Measurements from ENCODE around the gene PKP4. TPM values are rescaled to one million over a fixed set of nuclear protein-coding genes. Genes with fewer than 3 reads are reported as not detected.
A peak's percentile ranks its signal among the peaks of the same experiment; 100 is the strongest.
"Not testable (repeated sequence)": the region's sequence is repeated elsewhere in the genome, so short reads cannot be mapped to it uniquely, and the experiment has no call there.

PKP4 gene
- total and polyA plus RNA-seq, 2 donors from 2014 or later, result 120 to 243 TPM

- no peaks in the 10 kb centered on the region for H3K27me3 ChIP-seq (ENCODE audit: control insufficient read depth, insufficient read depth, low read length)
- no peak for DNase-seq
- H3K36me3 ChIP-seq (ENCODE audit: control insufficient read depth in 2 of 3, insufficient read depth in 3 of 3, low read length in 3 of 3), result no peaks in the 10 kb centered on the region
- H3K27ac ChIP-seq (ENCODE audit: low read depth in 2 of 2, low read length in 2 of 2), result no peak overlapping the region
- intact Hi-C loops (cut with DNase I), result no loop called here
- H3K4me1 ChIP-seq (ENCODE audit: control insufficient read depth in 2 of 3, insufficient read depth in 2 of 3, low read depth in 1 of 3, low read length in 3 of 3), result no peaks in the 10 kb centered on the region
- no peak for FAIRE-seq
- no peak overlapping the region for H3K9ac ChIP-seq (ENCODE audit: low read length in 3 of 3)
- H3K4me3 ChIP-seq (ENCODE audit: low read length in 3 of 3), result no peak overlapping the region
- TF ChIP-seq, protein P1, sequence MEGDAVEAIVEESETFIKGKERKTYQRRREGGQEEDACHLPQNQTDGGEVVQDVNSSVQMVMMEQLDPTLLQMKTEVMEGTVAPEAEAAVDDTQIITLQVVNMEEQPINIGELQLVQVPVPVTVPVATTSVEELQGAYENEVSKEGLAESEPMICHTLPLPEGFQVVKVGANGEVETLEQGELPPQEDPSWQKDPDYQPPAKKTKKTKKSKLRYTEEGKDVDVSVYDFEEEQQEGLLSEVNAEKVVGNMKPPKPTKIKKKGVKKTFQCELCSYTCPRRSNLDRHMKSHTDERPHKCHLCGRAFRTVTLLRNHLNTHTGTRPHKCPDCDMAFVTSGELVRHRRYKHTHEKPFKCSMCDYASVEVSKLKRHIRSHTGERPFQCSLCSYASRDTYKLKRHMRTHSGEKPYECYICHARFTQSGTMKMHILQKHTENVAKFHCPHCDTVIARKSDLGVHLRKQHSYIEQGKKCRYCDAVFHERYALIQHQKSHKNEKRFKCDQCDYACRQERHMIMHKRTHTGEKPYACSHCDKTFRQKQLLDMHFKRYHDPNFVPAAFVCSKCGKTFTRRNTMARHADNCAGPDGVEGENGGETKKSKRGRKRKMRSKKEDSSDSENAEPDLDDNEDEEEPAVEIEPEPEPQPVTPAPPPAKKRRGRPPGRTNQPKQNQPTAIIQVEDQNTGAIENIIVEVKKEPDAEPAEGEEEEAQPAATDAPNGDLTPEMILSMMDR (IDR thresholded peaks at IDR 0.05; ENCODE audit: borderline replicate concordance, extremely low read depth, insufficient read depth), result no peak
- H3K9me3 ChIP-seq (ENCODE audit: control insufficient read depth in 2 of 3, insufficient read depth in 1 of 3, low read length in 3 of 3), result peaks cover 0 to 11% (median 0%) of the 10 kb centered on the region in 3 donors
Measured at GRCh38 chr2:158701101-158701500, 244.3 kb downstream of the PKP4 start.

DNA sequence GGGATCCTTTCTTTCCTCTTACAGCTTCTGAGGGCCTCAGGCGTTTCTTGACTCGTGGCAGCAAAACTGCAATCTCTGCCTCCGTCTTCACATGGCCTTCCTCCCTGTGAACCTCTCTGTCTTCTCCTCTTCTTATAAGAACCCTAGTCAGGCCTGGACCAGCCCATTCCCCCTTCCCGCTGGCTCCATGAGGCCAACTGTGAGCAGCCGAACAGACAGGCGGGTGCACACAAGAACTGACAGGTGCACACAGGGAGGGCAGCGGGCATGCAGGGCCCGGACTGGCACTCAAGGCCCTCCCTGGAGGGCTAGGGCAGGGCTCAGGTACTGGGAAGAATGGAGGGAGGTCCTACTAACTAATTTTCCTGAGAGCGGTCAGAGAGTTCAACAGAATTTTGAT lies 246.0 kb downstream of the PKP4 start:
- Histone ChIP-seq H3K4me3 (ENCODE audit: low read length in 3 of 3) (no peak overlapping the region), H3K36me3 (ENCODE audit: control insufficient read depth in 2 of 3, insufficient read depth in 3 of 3, low read length in 3 of 3) (no peaks in the 10 kb centered on the region), H3K4me1 (ENCODE audit: control insufficient read depth in 2 of 3, insufficient read depth in 2 of 3, low read depth in 1 of 3, low read length in 3 of 3) (no peaks in the 10 kb centered on the region), H3K9me3 (ENCODE audit: control insufficient read depth in 2 of 3, insufficient read depth in 1 of 3, low read length in 3 of 3) (peaks cover 0 to 6% (median 0%) of the 10 kb centered on the region in 3 donors), H3K9ac (ENCODE audit: low read length in 3 of 3) (no peak overlapping the region), H3K27ac (ENCODE audit: low read depth in 2 of 2, low read length in 2 of 2) (no peak overlapping the region), H3K27me3 (ENCODE audit: control insufficient read depth, insufficient read depth, low read length) (no peaks in the 10 kb centered on the region)
- FAIRE-seq (no peak), DNase-seq (peak in 1 of 5 donors; percentile 58)
- intact Hi-C loops (cut with DNase I), result no loop called here
- TF ChIP-seq, protein P1 (IDR thresholded peaks at IDR 0.05; ENCODE audit: borderline replicate concordance, extremely low read depth, insufficient read depth), result no peak

GRCh38 chr2:158704724-158705465 lies 248.1 kb downstream of the PKP4 start:
- H3K27ac ChIP-seq (ENCODE audit: low read depth in 2 of 2, low read length in 2 of 2); H3K36me3 ChIP-seq (ENCODE audit: control insufficient read depth in 2 of 3, insufficient read depth in 3 of 3, low read length in 3 of 3); H3K9me3 ChIP-seq (ENCODE audit: control insufficient read depth in 2 of 3, insufficient read depth in 1 of 3, low read length in 3 of 3); H3K4me3 ChIP-seq (ENCODE audit: low read length in 3 of 3); DNase-seq; H3K27me3 ChIP-seq (ENCODE audit: control insufficient read depth, insufficient read depth, low read length); intact Hi-C loops (cut with DNase I); H3K4me1 ChIP-seq (ENCODE audit: control insufficient read depth in 2 of 3, insufficient read depth in 2 of 3, low read depth in 1 of 3, low read length in 3 of 3); H3K9ac ChIP-seq (ENCODE audit: low read length in 3 of 3); FAIRE-seq: not testable (repeated sequence)

DNA sequence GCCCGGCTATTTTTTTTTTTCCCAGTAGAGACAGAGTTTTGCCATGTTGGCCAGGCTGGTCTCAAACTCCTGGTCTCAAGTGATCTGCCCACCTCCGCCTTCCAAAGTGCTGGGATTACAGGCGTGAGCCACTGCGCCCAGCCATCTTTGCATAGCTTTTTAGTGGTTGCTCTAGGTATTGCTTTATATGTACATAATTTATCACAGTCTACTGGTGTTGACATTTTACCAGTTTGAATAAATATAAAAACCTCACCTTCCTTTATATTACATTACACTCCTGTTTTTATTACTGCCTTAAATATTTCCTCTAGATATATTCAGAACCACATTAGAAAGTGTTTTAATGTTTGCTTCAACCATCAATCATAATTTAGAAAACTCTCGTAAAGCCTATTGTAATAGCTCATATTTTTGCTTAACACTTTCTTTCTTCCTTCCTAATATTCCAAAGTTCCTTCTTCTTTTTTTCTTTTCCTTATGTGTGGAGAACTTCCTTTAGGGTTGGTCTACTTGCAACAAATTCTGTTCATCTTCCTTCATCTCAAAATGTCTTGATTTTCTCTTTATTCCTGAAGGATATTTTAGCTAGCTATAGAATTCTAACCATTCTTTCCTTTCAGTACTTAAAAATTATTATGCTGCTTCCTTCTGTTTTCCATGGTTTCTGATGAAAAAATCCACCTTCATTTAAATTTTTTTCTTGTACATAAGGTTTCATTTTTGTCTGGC lies 256.2 kb downstream of the PKP4 start:
- Histone ChIP-seq H3K36me3 (ENCODE audit: control insufficient read depth in 2 of 3, insufficient read depth in 3 of 3, low read length in 3 of 3) (no peaks in the 10 kb centered on the region), H3K27me3 (ENCODE audit: control insufficient read depth, insufficient read depth, low read length) (no peaks in the 10 kb centered on the region), H3K27ac (ENCODE audit: low read depth in 2 of 2, low read length in 2 of 2) (no peak overlapping the region), H3K4me3 (ENCODE audit: low read length in 3 of 3) (no peak overlapping the region), H3K9me3 (ENCODE audit: control insufficient read depth in 2 of 3, insufficient read depth in 1 of 3, low read length in 3 of 3) (no peaks in the 10 kb centered on the region), H3K4me1 (ENCODE audit: control insufficient read depth in 2 of 3, insufficient read depth in 2 of 3, low read depth in 1 of 3, low read length in 3 of 3) (peaks cover 0 to 6% (median 0%) of the 10 kb centered on the region in 3 donors), H3K9ac (ENCODE audit: low read length in 3 of 3) (no peak overlapping the region)
- FAIRE-seq (no peak), DNase-seq (no peak)
- intact Hi-C loops (cut with DNase I), result no loop called here
- TF ChIP-seq, protein P1 (IDR thresholded peaks at IDR 0.05; ENCODE audit: borderline replicate concordance, extremely low read depth, insufficient read depth), result no peak
